Measurements from ENCODE around the gene CYP3A5. TPM values are rescaled to one million over a fixed set of nuclear protein-coding genes. Genes with fewer than 3 reads are reported as not detected.
"Not testable (repeated sequence)": the region's sequence is repeated elsewhere in the genome, so short reads cannot be mapped to it uniquely, and the experiment has no call there.

The CYP3A5 gene
- total and polyA plus RNA-seq, 10 of the 15 experiments (the other 5 are each of a cell fraction or from before 2014, with no cell fraction given) = 0.05 to 1.3 (median 0.09) TPM; not detected in 2

- TF ChIP-seq SRF (IDR thresholded peaks at IDR 0.05; ENCODE audit: low read depth in 2 of 2, low read length in 2 of 2) (no peak), KLF5 (IDR thresholded peaks at IDR 0.05; ENCODE audit: partially characterized antibody) (no peak), PAX5 (IDR thresholded peaks at IDR 0.05; ENCODE audit: borderline replicate concordance, low read depth, low read length) (no peak), BCL11A (IDR thresholded peaks at IDR 0.05; ENCODE audit: low read depth, low read length) (no peak), GABPA (IDR thresholded peaks at IDR 0.05; ENCODE audit: low read depth) (no peak), PML (IDR thresholded peaks at IDR 0.05; ENCODE audit: low read length) (no peak), MAX (IDR thresholded peaks at IDR 0.05; ENCODE audit: low read depth, low read length) (no peak), SKIL (IDR thresholded peaks at IDR 0.05; ENCODE audit: low read depth, poor library complexity, severe bottlenecking) (no peak), BCLAF1 (IDR thresholded peaks at IDR 0.05) (no peak), RCOR1 (conservative IDR thresholded peaks at IDR 0.05; ENCODE audit: low read depth, low read length) (no peak), YY1 (IDR thresholded peaks at IDR 0.05; ENCODE audit: low read depth, low read length) (no peak), SIX5 (IDR thresholded peaks at IDR 0.05; ENCODE audit: low read depth, low read length, severe bottlenecking) (no peak), IRF3 (IDR thresholded peaks at IDR 0.05) (no peak)
Measured at GRCh38 chr7:99665312-99666012, 14.3 kb downstream of the CYP3A5 start (continued).

GRCh38 chr7:99657879-99658278 lies 21.9 kb downstream of the CYP3A5 start:
- H3K79me2 ChIP-seq (ENCODE audit: control insufficient read depth, insufficient read depth, low read length); H3K27ac ChIP-seq (ENCODE audit: control insufficient read depth, insufficient read depth); H2AFZ ChIP-seq (ENCODE audit: control insufficient read depth, low read depth, low read length); H3K9ac ChIP-seq (ENCODE audit: control insufficient read depth, insufficient read depth, low read length); H3K27me3 ChIP-seq (replicated peaks in 1 of 2; ENCODE audit: control insufficient read depth in 2 of 2, insufficient read depth in 2 of 2, low read length in 1 of 2); H3K4me1 ChIP-seq (ENCODE audit: control insufficient read depth, insufficient read depth, low read length); H3K4me3 ChIP-seq; H3K9me3 ChIP-seq (replicated peaks; ENCODE audit: control insufficient read depth, insufficient read depth, low read length); RAD21 ChIA-PET (ENCODE audit: unreplicated experiment); CTCF ChIA-PET; DNase-seq (ENCODE audit: low read depth, low spot score); H3K4me2 ChIP-seq (ENCODE audit: control insufficient read depth, insufficient read depth); intact Hi-C loops (cut with micrococcal nuclease; ENCODE audit: unreplicated experiment); BruUV-seq (replicated peaks); SMC1A ChIA-PET (ENCODE audit: uncharacterized antibody, unreplicated experiment); in situ Hi-C loops (cut with MboI); FAIRE-seq; H4K20me1 ChIP-seq (ENCODE audit: control insufficient read depth, insufficient read depth); ATAC-seq; POLR2A ChIA-PET; H3K36me3 ChIP-seq (ENCODE audit: control insufficient read depth in 2 of 2, insufficient read depth in 2 of 2, low read length in 1 of 2): not testable (repeated sequence)
- WGBS (ENCODE audit: insufficient coverage, insufficient replicate concordance, low lambda C conversion rate, missing lambda C conversion rate) = 88% methylated on average over 5 of the region's 5 CpGs
